GM18520 (cell line): ENCODE data around the gene WWP2.
A peak's percentile ranks its signal among the peaks of the same experiment; 100 is the strongest.
"Not testable (repeated sequence)": the region's sequence is repeated elsewhere in the genome, so short reads cannot be mapped to it uniquely, and the experiment has no call there.

Source experiments
- ATAC-seq: cut with Tn5 transposase; IDR thresholded peaks from one replicate; pipeline ENCODE4 v1.9.1; 2021; ENCODE audit not compliant: unreplicated experiment

WWP2 gene

GRCh38 chr16:69745232-69745612, 16.9 kb upstream of the WWP2 start:
- no peak for ATAC-seq

- ATAC-seq: no peak
Observed at GRCh38 chr16:69745959-69746358, 16.2 kb upstream of the WWP2 start.

- ATAC-seq: no peak
Observed at GRCh38 chr16:69747115-69747514, 15.0 kb upstream of the WWP2 start.

- no peak for ATAC-seq
Observed at GRCh38 chr16:69748694-69749345, 13.3 kb upstream of the WWP2 start.

- ATAC-seq: no peak
Observed at GRCh38 chr16:69754143-69754468, 8.0 kb upstream of the WWP2 start.

GRCh38 chr16:69754469-69755310, 7.4 kb upstream of the WWP2 start, which contains the start of gene NOB1:
Gene NOB1, minus strand, starts transcription at chr16:69754926. Its CDS starts 16 bp downstream, at chr16:69754910.
- peak; percentile 97 for ATAC-seq

GRCh38 chr16:69756705-69757104, 5.4 kb upstream of the WWP2 start:
- ATAC-seq: no peak

- ATAC-seq: not testable (repeated sequence)
Observed at GRCh38 chr16:69757375-69757774, 4.8 kb upstream of the WWP2 start.

- no peak for ATAC-seq
Observed at GRCh38 chr16:69762814-69763598, 874 bp downstream of the WWP2 start.

- no peak for ATAC-seq
Observed at GRCh38 chr16:69763599-69763942, 1.4 kb downstream of the WWP2 start.

- ATAC-seq: no peak
Observed at GRCh38 chr16:69767459-69768229, 5.5 kb downstream of the WWP2 start.

GRCh38 chr16:69768666-69769065, 6.5 kb downstream of the WWP2 start:
- ATAC-seq: no peak

- no peak for ATAC-seq
Observed at GRCh38 chr16:69769404-69769803, 7.3 kb downstream of the WWP2 start.

GRCh38 chr16:69771651-69771967, 9.5 kb downstream of the WWP2 start:
- no peak for ATAC-seq

GRCh38 chr16:69773260-69773947, 11.3 kb downstream of the WWP2 start:
- ATAC-seq: peak; percentile 66

GRCh38 chr16:69775563-69775962, 13.4 kb downstream of the WWP2 start:
- ATAC-seq: no peak

GRCh38 chr16:69779724-69780123, 17.6 kb downstream of the WWP2 start:
- no peak for ATAC-seq

GRCh38 chr16:69781118-69781517, 19.0 kb downstream of the WWP2 start:
- ATAC-seq: no peak

GRCh38 chr16:69784586-69784985, 22.5 kb downstream of the WWP2 start:
- no peak for ATAC-seq

GRCh38 chr16:69787883-69788282, 25.8 kb downstream of the WWP2 start:
- ATAC-seq: no peak

- not testable (repeated sequence) for ATAC-seq
Observed at GRCh38 chr16:69791391-69791847, 29.3 kb downstream of the WWP2 start.
